ENCODE data around the gene DBN1.
"Not testable (repeated sequence)": the region's sequence is repeated elsewhere in the genome, so short reads cannot be mapped to it uniquely, and the experiment has no call there.

Gene DBN1

GRCh38 chr5:177429248-177430040 lies 44.0 kb downstream of the DBN1 start:
- DNase-seq (ENCODE audit: low read depth in 2 of 2) = peak; percentile 78 to 85

GRCh38 chr5:177428574-177429217 lies 44.7 kb downstream of the DBN1 start:
- no peak for DNase-seq (ENCODE audit: low read depth in 2 of 2)

- no peak for DNase-seq (ENCODE audit: low read depth in 2 of 2)
These were observed 45.4 kb downstream of the DBN1 start for GRCh38 chr5:177427919-177428573.

- no peak for DNase-seq (ENCODE audit: low read depth in 2 of 2)
These were observed 46.1 kb downstream of the DBN1 start for GRCh38 chr5:177427211-177427822.

DNA sequence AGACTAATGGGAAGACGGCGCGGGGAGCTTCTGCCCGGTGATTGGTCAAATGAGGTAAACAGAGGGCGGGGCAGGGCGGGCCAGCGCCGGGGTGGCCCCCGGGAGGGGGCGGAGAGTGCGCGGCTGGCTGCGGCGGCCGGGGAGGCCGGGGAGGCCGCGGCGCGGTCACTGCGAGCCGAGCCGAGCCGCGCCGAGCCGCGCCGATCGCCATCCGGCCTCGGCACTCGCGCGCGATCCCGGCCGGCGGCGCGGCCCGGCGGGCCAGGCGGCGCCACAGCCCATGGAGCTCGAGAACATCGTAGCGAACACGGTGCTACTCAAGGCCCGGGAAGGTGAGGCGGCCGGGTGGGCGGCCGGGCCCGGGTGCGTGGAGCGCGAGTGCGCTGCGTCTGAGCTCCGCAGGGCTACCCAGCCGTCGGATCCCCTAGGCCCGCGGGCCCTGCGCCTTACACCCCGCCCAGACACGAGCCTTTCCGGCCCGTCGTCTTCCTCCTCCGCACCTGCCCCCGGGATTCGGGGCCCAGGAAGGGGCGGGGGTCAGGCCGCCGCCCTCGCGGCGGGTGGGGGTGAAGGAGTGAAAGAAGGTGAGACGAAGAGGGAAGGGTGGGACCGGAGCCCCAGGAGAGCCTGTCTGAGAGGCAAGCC lies 46.7 kb downstream of the DBN1 start, which contains the start of gene GRK6:
GRK6 (plus strand) TSS at position 111 of the 645 bp plus-strand sequence; CDS start at position 281, 170 bp downstream.
- peak in 1 of 2 donors; percentile 53 for DNase-seq (ENCODE audit: low read depth in 2 of 2)

- DNase-seq (ENCODE audit: low read depth in 2 of 2) = peak; percentile 98 to 99
These were observed 47.5 kb downstream of the DBN1 start for GRCh38 chr5:177425801-177426565.

GRCh38 chr5:177425196-177425800 lies 48.1 kb downstream of the DBN1 start:
- no peak for DNase-seq (ENCODE audit: low read depth in 2 of 2)

DNA sequence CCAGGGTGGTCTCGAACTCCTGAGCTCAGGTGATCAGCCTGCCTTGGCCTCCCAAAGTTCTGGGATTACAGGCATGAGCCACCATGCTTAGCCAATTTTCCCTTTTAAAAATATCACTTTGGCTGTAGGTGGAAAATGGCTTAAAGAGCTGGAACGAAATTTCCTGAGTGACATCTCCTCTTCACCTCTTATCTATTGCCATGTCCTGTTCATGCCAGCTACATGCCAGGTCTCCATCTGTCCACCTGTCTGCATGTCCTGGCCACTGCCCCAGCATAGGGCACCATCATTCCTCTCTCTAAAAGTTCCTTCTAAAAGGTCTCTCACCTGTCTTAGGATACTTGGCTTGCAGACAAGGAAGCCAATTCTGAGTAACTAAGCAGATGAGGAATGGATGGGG lies 49.8 kb downstream of the DBN1 start:
- DNase-seq (ENCODE audit: low read depth in 2 of 2) = no peak

DNA sequence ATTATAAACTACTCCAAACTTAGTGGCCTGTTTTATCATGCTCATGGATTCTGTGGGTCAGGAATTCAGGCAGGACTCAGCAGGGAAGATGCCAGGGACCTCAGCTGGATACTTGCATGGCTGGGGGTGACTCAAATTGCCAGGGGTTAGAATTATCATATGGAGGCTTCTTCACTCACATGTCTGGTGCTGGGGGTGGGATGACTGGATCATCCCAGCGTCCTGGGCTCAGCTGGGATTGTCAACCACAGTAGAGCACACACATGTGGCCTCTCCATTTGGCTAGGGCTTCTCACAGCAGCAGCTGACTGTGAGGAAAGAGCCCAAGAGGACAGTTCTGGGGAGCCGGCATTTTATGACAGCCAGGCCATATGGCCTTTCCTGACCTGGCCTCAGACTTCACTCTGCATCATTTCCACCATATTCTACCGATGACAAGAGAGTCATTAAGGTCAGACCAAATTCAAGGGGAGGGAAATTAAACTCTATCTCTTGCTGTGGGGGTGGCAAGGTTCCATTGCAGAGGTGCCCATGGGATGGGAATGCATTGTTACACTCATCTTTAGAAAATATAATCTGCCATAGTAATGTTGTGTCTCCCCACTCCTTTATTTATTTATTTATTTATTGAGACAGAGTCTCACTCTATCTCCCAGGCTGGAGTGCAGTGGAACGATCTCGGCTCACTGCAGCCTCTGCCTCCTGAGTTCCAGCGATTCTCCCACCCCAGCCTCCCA lies 52.2 kb downstream of the DBN1 start:
- no peak for DNase-seq (ENCODE audit: low read depth in 2 of 2)

DNA sequence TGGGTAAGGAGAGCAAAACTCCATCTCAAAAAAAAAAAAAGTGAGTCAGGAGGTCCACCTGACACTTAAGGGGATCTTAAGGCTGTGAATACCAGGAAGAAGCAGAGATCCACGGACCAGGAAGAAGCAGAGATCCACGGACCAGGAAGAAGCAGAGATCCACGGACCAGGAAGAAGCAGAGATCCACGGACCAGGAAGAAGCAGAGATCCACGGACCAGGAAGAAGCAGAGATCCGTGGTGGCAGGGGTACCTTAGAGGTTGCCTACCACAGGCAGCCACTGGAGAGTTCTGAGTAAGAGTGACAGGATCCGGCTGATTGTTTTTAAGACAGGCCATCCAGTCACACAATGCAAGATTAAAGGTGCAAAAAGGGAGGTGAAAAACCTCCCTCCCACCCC lies 53.0 kb downstream of the DBN1 start:
- not testable (repeated sequence) for DNase-seq (ENCODE audit: low read depth in 2 of 2)

- no peak for DNase-seq (ENCODE audit: low read depth in 2 of 2)
These were observed 54.4 kb downstream of the DBN1 start for GRCh38 chr5:177419046-177419445.

DNA sequence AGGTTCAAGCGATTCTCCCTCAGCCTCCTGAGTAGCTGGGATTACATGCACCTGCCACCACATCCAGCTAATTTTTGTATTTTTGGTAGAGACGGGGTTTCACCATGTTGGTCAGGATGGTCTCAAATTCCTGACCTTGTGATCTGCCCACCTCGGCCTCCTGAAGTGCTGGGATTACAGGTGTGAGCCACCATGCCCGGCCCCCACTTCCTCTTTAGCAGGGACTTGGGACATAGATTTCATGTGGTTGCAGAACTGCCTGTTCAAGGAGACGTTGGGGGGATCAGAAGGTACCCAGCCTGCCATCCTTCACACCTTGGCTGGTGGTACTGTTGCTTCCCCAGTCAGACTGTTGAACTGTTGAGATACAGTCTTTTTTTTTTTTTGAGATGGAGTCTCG lies 56.4 kb downstream of the DBN1 start:
- not testable (repeated sequence) for DNase-seq (ENCODE audit: low read depth in 2 of 2)

DNA sequence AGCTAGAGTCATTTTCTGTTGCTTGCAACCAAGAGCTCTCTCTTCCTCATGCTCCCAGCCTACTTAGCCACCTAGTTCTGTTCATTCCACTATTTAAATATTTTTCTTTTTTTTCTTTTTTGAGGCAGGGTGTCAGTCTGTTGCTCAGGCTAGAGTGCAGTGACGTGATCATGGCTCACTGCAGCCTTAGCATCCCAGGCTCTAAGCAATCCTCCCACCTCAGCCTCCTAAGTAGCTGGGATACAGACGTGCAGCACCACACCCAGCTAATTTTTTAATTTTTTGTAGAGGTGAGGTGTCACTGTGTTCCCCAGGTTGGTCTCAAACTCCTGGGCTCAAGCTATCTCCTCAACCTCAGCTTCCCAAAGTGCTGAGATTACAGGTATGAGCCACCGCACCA lies 59.0 kb downstream of the DBN1 start:
- no peak for DNase-seq (ENCODE audit: low read depth in 2 of 2)

DNA sequence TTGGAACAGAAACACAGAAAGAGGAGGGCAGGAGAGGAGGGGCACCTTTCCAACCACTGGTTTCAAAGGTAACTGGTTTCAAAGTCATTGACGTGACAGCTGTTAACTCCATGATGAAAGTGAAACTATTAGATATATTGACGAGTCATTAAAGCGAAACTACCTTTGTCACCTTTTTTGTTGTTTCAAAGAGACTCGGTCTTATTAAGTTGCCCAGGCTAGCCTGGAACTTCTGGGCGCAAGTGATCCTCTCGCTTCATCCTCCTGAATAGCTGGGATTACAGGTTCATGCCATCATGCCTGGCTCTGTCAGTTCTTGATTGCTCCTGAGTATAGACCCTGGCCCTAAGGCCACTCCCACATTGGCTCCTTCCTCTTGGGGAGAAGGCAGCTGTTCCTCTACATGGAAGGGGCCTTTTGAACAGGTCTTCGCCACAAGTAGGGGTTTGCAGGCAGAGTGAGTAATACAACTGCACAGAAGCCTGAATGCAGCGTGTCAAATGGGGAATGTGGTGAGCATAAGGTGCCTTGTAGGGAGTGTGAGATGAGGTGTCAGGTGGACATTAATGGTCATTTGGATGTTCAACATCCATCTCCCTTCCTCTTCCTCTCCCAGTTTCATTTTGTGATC lies 60.7 kb downstream of the DBN1 start:
- DNase-seq (ENCODE audit: low read depth in 2 of 2) = no peak

GRCh38 chr5:177410575-177410974 lies 62.9 kb downstream of the DBN1 start:
- DNase-seq (ENCODE audit: low read depth in 2 of 2) = no peak

DNA sequence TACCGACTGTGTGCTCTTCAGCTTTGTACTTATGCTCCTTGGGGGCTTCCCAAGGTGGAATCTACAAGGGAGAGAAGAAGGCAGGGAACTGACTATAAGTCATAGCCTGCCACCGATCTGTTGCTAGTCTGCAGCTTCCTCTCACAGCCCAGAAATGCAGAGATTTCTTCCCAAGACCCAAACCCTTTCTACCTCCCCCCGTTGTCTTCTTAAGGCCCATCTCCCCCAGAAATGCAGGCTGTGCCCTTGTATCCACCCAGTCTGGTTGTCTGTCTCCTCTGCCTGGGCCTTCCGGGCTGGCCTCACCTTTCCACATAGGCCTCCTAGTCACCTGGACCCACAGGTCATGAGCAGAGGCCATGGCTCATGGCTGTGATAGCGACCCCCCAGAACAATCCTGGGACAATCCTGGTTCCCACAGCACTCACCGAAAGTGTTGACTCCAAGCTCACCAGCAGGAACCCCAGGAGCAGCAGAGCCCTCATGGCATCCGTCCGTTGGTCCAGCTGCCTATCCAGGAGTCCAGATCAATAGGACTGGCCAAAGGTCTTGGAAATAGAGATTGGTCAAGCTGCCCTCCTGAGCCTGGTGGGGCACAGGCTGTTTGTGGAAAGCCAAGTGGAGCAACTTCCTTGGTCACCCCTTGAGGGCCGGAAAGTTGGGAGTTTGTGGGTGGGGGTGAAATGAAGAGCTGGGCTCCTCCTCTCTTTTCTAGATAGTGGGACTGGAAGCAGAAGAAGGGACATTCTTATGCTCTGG lies 64.2 kb downstream of the DBN1 start, which contains the start of gene F12:
F12 (minus strand) TSS at position 522 of the 759 bp plus-strand sequence; CDS start at position 485, 37 bp downstream.
- no peak for DNase-seq (ENCODE audit: low read depth in 2 of 2)

Data from stimulated activated CD8-positive, alpha-beta memory T cell treated with anti-CD3 and anti-CD28 coated beads, Interleukin-2, amount 100 ng/mL, for 48 hours (primary cell).